ENCODE results near the gene FBXO2.

The FBXO2 gene, protein sequence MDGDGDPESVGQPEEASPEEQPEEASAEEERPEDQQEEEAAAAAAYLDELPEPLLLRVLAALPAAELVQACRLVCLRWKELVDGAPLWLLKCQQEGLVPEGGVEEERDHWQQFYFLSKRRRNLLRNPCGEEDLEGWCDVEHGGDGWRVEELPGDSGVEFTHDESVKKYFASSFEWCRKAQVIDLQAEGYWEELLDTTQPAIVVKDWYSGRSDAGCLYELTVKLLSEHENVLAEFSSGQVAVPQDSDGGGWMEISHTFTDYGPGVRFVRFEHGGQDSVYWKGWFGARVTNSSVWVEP

DNA sequence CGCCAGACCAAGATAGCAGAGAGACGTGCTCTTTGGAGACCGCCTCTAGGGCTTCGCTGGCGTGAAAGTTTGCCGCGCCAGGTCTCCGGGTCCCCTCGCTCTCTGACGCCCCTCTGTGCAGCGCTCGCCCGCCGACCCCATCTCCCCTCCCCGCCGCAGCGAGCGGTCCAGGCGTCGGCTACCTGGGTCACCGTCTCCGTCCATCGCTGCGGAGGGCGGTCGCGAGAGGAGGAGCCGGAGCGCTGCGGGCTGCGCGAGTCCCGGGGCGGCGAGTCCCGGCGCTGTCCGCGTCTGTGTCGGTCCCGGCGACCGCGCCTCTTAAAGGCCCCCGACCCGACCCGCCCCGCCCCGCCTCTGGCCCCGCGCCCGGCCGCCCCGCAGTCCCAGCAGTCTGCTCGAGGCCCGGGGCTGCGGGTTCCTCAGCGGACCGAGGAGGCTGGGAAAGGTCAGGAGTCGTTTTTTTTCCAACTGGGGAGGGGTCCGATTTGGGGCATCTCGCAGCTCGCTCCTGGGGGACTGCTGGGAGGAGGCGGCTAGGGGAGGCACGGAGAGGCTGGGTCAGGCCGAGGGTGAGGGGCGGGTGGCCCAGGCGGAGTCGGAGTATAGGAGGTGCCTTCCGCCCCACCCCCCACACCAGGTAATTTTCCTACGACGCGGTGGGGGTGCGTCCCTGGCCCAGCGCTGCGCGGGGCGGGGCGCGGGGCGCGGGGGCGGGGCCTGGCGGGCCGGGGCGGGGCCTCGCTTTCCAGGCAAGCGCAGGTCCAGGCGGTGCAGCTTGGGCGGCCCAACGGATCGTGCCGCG, at the start of gene FBXO2, which contains the start of gene FBXO44:
TSS of gene FBXO2 (minus strand) at position 293 of the 802 bp plus-strand sequence. CDS start at position 204, 89 bp downstream.
TSS of gene FBXO44 (plus strand) at position 741 of the 802 bp plus-strand sequence. CDS start 959 bp downstream, outside the sequence.
- DNase-seq: peak; percentile 14 to 48 (median 31)

DNA sequence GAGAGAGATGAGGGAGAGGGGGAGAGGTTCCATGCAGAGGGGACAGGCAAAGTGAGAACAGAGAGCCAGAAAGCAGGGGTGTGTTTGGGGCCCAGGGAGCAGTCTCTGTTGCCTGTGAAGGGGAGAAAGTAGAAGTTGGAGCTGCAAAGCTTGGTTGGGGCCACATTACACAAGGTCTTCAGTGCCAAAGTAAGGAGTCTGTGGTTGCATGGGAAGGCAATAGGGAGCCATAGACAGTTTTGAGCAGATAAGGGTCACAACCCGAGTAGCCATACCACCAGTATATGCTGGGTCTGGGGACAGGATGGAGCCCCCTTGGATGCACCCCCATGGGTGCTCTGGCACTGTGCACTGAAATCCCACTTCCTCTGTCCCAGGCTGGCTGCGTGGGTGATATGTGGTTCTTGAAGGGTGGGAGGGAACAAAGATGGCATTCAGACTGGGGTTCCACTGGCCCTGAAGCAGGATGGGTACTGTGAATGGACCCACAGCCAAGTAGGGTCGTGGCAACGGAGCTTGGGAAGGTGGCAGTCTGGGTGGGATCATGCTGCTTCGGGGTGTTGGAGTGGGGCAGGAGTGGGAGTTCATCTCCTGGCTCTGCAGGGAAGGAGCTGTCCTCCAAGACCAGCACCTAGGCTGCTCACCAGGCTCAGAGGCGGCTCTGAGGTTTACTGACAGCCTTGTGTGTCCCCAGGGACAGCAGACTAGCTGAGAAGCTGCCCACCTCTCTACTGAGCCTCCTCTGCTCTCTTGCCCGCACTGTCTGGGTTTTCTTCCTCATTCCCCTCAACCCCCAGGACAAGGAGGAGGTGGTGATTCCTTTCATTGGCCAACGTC, 49.3 kb upstream of the FBXO2 start:
- DNase-seq: no peak

DNA sequence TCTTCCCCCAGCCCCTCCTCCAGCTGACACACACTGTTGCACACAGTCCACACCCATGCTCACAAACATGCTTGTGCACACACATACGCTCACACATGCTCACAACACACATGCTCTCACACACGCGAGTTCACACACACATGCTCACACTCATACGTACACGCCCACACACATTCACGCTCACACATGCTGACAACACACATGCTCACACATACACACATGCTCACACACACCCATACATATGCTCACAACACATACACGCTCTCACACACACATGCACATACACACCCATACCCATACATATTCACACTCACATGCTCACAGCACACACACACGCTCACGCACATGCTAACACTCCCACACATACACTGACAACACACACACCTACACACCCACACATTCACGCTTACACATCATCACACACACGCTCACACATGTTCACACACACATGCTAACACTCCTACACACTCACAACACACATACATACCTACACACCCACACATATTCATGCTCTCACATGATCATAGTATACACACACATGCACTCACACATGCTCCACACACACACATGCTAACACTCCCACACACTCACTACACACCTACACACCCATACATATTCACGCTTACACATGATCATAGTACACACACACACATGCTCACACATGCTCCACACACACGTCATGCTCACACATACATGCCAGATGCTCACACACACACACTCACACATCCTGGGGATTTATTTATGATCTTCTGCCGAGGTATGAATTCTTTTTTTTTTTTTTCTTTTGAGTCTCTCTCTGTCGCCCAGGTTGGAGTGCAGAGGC, 48.0 kb upstream of the FBXO2 start:
- no peak for DNase-seq

DNA sequence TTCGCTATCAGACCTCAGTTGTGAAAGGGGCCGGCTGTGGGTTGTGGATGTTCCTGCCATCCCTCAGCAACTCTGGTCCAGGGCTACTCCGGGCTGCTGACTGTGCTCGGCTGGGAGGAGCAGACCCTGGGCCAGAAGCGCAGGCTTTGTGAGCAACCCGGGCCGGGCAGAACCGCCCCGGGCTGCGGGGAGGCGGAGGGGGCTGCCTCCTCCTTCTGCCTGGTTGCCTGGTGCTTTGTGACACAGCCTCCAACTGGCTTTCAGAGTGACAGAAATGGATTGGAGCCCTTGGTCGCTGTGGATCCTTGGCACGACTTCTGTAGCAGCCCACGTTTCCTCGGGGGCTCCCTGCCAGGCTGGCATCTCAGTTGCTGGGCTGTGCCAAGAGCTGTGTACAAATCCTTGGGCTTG, 47.3 kb upstream of the FBXO2 start:
- no peak for DNase-seq

DNA sequence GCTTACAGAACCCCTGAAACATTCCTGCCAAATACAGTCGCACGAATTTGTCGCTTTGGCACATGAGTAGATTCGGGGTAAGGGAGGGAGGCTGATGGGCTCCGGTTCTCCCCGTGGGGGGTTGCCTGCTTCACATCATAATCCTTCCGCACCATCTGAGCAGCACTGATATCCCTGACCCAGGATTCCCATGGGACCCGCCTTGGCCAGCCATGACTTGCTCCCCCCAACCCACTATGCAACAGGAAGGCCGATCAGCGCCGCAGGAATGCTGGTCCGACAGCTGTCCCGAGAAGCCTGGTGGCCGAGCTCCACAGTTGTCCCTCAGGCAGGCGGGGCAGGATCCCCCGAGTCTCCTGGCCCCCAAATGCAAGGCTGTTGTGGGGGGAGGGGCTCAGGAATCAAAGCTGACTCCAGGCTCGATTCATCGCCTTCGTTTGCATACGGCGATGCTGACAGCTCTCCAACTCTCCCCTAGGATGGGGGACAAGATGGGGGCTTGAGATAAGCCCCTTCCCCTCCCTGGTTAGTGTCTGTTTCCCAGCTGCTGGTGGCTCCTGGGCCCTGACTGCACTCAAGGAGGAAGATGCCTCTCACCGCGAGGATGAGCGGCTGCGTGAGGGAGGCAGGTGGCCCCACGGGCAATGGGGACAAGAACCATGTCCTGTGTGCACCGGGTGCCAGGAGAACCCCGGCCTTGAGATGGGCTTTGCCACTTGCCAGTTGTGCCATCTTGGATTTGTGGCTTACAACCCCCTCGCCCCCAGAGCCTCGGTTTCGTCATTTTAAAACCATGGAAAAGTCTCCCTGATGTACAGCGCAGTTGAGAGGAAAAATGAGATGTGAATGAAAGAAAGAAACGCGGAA, 46.6 kb upstream of the FBXO2 start:
- DNase-seq: no peak

DNA sequence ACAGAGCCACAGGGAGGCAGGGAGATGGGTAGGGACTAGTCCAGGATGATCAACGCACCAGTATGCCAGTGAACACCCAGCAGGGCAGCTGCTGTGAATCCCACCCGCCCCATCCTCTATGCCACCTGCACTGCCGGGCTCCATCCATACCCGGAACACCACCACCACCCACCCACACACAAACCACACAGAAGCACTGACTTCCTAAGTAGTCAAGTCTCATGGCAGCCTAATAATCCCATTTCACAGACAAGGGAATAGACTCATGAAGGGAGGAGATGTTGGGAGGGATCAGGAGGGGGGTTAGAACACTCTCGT, 43.6 kb upstream of the FBXO2 start:
- DNase-seq: no peak

DNA sequence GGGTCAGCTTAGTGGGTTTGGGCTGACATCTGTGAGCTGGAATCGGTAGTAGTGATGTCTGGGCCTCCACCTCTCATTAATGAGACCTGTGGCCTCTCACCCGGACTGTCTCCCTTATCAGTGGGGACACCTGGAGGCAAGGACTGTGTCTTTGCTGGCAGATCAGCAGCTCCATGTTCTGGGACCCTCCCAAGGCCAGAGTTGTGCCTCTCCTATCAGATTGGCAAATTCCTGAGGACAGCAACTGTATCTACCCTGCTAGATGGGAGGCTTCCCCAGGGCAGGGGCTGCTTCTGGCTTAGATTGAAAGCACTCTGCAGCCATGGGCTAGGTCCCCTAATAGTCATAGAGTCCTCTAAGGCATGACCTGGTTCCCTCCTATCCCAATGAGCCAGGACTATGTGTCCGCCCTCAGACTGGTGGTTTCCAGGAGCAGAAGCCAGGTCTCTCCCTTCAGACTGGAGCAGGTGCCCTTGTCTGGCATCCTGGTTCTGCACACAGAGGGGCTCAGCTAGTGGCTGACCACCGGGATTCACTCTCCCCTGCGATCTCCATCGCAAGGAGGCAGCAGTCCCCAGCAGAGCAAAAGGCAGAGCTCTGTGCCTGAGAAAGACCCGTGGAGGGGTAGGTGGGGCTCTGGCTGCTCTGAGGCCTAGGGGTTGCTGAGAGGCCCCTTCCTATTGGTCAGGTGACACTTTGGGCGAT, 43.1 kb upstream of the FBXO2 start:
- no peak for DNase-seq

DNA sequence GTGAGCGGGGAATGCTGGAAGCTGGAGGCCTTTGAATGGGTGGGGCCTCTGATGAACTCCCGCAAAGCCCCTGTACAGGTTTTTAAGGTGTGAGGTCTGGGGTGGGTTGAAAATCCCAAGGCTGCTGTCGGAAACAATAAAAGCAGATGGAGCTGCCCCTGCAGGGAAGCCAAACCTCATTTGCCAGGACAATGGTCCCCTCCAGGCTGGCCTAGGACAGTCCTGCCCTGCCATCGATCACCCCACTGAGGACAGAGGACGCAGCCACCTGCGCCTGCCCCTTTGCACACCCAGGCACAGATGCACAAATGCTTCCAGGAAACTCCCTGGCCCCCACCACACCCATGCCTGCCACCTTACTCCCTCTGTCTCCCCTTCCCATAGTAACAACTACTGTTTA, 41.6 kb upstream of the FBXO2 start:
- DNase-seq: no peak

DNA sequence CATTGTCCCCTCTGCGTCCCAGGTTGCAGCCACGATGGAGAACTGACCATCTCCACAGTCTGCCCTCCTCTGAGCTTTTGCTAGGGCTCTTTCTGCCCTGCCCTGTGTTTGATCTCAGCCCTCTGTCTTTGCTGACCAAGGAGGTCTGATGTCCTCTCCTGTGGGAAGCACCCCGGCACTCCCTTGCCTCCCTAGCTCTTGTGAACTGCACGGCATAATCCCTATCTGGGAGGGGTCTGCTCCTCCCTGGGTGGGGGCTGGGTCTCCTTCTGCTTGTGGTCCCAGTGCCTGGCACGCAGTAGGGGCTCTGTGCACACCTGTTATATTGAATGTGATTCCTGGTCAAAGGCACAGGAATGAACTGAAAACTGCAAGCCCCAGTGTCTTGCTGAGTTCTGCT, 39.7 kb upstream of the FBXO2 start:
- no peak for DNase-seq

DNA sequence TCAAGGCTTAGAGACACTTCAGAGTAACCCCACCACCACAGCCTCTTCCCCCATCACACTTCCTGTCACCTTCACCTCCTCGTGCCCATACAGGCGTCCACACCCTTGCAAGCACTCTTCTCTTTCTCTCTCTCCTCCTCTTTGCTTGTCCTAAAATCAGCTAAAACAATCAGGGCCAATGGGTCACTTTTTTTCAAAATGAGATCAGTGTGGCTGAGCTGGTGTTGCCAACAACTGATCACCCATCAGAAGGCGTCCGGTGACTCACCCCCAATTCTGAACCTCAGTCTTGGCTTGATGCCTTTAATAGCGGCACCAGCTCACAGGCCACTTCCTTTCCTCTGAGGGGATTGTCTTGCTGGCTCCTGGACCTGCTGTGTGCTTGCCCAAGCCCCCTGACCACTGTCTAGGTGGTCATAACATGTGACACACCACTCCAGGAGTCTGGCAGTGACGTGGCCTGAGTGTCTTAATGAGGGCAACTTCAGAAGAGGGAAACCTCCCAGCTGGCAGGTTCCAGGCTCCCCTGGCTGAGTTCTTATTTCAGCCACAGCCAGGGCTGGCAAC, 38.9 kb upstream of the FBXO2 start:
- DNase-seq: peak in 1 of 3 experiments; percentile 14

DNA sequence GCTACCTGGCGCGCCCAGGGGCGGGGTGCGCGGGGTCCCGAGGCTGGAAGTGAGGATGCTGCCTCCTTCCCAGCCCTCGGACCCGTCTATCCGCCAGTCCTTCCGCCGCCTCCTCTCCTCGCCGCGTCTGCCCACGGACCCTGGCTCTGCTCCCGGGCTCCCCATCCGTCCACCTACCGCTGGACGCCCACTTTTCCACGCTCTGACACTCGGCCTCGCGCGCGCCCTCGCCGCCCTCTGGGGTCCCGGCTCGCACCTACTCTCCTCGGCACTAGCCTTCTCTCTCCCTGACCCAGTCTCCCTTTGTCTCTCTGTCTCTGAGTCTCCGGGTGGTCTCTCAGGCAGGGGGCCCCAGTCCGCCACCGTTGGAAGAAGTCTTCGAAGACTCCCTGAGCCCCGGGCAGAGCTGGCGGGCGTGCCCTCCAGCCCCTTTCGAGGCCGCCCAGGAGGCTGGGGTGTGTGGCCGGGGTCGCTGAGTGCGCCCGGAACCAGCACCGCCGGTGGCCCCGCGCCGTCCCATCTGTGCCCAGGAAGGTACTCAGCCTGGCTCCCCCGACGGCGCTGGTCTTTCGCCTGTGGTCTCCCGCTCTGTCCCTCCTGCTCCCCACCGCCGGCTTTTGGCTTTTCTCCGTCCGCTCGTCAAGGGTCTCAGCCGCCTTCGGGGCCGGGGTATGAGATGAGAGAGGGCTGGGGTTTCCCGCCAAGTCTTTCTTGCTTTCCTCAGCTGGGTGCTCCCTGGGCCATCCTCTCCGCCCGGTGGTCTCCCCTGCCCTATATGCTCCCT, 37.9 kb upstream of the FBXO2 start:
- DNase-seq: peak in 1 of 3 experiments; percentile 28

DNA sequence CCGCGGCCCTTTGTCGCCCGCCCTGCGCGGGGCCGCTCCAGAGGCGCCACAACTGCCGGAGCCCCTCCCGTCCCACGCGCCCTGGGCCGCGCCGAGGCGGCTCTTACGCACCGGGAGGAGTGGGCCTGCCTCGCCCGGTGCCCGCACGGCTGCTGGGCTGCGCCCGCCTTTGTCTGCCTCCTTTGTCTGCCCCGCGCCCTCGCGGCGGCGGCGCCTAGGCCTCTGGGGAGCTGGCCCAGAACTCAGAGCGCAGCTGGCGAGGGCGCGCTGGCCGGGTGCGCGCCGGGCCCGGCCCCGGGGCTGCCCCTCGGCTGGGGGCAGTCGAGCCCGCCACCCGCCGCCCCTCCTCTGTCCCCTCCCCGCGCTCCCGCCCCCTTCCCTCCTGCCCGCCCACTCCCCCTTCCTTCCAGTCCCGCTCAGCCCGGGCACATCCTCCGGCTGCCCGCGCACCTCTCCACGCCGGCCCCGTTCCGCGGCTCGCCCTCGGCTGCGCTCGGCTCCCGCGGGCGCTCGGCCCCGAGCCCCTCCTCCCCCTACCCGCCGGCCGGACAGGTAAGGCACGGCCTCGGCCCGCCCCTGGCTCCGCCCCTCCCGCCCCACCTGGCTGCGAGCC, 37.2 kb upstream of the FBXO2 start, which contains the start of gene DRAXIN:
TSS of gene DRAXIN (plus strand) at position 409 of the 613 bp plus-strand sequence. CDS start 14,549 bp downstream, outside the sequence.
- DNase-seq: peak; percentile 55 to 81 (median 79)

DNA sequence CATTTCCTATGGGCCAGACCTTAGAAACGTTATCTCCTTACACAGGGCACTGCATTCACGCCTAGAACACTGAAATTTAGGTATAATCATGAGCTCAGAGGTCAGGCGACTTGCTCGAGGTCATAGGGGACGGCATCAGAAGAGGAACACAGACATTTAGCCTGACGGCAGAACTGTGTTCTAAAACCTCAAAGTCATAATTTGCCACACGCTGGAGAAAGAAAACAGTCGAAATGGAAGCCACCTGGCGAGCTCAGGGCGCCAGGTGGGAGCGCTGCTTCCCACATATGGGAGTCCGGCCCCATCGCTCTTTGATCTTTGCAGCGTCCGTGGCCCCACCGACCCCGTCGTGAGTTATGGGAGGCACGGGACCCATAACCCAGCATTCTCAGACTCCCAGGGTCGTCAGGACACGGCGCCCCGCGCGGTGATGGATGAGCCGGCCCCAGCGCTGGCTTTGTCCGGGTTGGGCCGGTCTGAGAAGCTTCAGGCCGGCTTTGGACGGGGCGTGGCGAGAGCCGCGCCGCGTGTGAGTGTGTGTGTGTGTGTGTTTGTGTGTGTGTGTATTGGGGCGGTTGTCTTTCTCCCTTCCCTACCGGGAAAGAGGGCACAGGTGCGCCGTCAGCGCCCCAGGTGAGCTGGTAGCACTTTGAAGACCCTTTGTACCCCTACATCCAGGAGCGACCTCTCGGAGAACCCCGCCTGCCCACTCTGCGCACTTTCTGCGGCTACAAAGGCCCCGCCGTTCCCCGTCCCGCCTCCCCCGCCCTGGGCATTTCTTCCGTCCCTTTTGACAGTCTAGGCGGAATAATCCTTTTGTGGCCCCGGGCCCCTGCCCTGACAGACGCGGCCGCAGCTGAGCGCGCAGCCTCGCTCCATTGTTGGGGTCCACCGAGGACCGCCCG, 36.4 kb upstream of the FBXO2 start:
- peak; percentile 59 to 89 (median 86) for DNase-seq

DNA sequence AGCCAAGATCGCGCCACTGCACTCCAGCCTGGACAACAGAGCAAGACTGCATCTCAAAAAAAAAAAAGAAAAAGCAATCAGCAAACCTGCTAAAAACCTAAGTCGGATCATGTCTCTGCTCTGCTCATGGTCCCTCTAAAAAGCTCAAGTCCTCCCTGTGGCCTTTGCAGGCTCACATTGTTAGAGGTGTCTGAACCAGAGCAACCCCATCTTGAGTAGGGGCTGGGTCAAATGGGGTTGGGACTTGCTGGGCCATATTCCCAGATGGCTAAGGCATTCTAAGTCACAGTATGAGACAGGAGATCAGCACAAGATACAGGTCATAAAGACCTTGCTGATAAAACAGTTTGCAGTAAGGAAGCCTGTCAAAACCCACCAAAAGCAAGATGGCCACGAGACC, 34.3 kb upstream of the FBXO2 start:
- DNase-seq: no peak

DNA sequence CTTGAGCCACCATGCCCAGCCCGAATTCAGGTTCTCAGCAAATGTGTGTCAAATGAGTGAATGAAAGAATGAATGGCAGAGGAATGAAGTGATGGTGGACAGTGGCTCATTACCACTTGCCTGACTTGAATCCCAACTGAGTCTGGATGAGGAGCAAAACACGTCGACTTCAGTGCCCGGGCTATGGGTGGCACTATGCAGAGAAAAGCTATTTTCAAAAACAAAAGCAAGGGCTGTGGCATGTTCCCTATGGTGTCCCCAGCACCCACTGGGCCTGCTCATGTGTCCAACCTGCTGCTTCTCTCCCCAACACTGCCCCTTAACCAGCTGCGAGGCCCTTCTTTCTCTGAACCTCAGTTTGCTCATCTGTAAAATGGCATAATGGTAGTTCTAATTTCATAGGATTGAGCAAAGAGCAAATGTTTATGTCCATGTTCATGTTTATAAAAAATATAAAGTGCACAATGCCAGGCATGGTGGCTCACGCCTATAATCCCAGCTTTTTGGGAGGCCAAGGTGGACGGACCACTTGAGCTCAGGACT, 31.1 kb upstream of the FBXO2 start:
- no peak for DNase-seq

DNA sequence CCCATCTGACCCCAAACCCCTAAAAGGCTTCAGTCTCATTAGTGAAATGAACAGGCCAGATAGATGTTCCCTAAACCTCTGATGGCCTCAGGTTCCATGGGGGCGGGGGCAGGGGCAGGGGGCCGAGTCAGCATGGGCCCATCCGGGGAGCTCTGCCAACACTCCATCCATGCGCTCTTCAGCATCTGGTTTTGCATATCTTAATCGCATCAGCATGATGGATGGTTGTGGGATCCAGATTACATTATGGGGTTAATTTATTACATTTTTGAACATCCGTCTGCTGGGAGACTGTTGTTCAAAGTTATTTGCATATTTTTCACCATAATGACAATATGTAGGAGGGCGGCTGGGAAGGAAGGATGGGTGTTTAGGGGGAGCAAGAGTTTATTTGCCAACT, 29.8 kb upstream of the FBXO2 start:
- no peak for DNase-seq

DNA sequence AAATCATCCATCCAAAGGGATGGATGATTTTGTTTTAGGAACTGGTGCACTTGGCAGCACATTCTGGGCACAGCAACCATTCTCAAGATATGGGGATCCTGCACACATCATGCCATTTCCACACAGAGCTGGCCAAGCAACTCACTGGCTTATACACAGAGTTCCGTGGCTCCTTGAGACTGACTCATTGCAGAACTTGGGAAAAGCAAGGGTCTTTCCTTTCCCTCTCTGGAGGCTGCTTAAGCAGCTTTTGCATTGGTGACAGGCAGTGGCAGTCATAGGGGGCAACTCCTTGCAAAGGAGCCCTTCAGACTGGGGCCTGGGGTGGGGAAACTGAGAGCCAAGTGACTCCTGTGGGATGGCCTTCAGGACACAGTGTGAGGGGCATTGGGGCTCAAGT, 28.6 kb upstream of the FBXO2 start:
- no peak for DNase-seq
